ENCODE results near the gene NME7. TPM values are rescaled to one million over a fixed set of nuclear protein-coding genes. Genes with fewer than 3 reads are reported as not detected.

The NME7 gene
- total RNA-seq, 1 donor from 2014 or later, result 25.7 TPM

DNA sequence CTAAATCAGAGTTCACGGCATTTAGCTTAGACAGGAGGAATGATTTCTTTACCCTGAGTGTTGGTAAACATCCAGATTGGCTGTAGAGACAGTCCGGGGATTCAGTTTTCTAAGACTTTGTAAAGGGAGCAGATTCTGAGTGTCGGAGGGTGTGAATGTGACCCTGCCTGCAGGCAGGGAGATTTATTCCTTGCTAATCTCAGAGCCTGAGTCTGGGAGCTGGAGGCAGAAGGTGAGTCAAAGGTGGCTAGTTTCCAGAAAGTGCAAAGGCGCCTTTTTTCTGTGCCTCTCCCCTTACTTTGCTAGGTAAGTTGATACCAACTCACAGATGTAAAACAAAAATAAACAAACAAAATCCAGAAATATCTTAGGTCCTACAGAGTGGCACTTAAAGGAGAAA, 249.4 kb downstream of the NME7 start:
- Mint-ChIP-seq H3K27me3 (ENCODE audit: low read depth) (no peaks in the 10 kb centered on the region), H3K4me3 (no peak overlapping the region), H3K4me1 (peaks cover 13% of the 10 kb centered on the region), H3K36me3 (ENCODE audit: low read depth) (peaks cover 22% of the 10 kb centered on the region), H3K27ac (ENCODE audit: unreplicated experiment) (no peak overlapping the region), H3K9me3 (no peaks in the 10 kb centered on the region)
- TF ChIP-seq, protein P1, sequence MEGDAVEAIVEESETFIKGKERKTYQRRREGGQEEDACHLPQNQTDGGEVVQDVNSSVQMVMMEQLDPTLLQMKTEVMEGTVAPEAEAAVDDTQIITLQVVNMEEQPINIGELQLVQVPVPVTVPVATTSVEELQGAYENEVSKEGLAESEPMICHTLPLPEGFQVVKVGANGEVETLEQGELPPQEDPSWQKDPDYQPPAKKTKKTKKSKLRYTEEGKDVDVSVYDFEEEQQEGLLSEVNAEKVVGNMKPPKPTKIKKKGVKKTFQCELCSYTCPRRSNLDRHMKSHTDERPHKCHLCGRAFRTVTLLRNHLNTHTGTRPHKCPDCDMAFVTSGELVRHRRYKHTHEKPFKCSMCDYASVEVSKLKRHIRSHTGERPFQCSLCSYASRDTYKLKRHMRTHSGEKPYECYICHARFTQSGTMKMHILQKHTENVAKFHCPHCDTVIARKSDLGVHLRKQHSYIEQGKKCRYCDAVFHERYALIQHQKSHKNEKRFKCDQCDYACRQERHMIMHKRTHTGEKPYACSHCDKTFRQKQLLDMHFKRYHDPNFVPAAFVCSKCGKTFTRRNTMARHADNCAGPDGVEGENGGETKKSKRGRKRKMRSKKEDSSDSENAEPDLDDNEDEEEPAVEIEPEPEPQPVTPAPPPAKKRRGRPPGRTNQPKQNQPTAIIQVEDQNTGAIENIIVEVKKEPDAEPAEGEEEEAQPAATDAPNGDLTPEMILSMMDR (conservative IDR thresholded peaks at IDR 0.05), result no peak
- DNase-seq (ENCODE audit: low read depth, low spot score), result no peak

DNA sequence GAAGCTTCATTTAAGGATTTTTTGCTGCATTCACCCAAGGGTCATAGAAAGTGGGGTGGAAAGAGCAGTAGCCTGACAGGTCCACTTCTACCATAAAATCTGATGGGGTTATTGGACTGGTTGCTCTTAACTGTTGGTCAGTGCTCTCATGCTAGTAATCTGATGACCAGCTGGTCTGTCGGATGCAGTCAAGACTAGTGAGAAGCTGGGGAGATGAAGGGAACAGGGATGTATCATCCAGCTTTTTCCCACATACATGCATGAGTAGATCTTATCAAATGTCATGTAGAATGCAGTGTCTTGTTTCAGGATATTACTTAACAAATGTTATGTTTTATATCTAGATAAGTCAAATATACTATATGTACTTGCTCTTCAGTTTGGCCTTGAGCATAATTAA, 250.0 kb downstream of the NME7 start:
- TF ChIP-seq, protein P1 (conservative IDR thresholded peaks at IDR 0.05), result no peak
- H3K4me1 Mint-ChIP-seq, result peaks cover 13% of the 10 kb centered on the region
- H3K4me3 Mint-ChIP-seq, result no peak overlapping the region
- no peaks in the 10 kb centered on the region for H3K9me3 Mint-ChIP-seq
- no peak for DNase-seq (ENCODE audit: low read depth, low spot score)
- H3K27me3 Mint-ChIP-seq (ENCODE audit: low read depth), result no peaks in the 10 kb centered on the region
- no peak overlapping the region for H3K27ac Mint-ChIP-seq (ENCODE audit: unreplicated experiment)
- peaks cover 22% of the 10 kb centered on the region for H3K36me3 Mint-ChIP-seq (ENCODE audit: low read depth)

DNA sequence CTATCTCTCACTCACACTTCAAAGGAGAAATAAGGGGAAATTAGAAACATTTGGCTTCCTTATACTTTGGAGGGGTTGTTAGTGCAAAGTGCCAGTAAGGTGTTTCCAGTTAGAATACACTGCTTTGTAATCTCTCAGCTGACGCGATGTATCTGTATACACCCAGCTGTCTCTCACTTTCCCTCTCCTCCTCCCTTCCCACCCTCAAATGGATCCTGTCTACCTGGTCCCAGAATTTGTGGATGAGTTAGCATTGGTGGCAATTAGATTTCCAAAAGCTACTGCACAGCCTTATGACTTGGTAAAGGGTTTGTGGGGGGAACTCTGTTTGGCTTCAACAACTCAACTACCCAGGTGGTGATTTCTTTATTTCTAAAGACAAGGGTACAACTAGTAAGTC, 250.6 kb downstream of the NME7 start:
- TF ChIP-seq, protein P1 (conservative IDR thresholded peaks at IDR 0.05), result no peak
- H3K36me3 Mint-ChIP-seq (ENCODE audit: low read depth), result peaks cover 28% of the 10 kb centered on the region

DNA sequence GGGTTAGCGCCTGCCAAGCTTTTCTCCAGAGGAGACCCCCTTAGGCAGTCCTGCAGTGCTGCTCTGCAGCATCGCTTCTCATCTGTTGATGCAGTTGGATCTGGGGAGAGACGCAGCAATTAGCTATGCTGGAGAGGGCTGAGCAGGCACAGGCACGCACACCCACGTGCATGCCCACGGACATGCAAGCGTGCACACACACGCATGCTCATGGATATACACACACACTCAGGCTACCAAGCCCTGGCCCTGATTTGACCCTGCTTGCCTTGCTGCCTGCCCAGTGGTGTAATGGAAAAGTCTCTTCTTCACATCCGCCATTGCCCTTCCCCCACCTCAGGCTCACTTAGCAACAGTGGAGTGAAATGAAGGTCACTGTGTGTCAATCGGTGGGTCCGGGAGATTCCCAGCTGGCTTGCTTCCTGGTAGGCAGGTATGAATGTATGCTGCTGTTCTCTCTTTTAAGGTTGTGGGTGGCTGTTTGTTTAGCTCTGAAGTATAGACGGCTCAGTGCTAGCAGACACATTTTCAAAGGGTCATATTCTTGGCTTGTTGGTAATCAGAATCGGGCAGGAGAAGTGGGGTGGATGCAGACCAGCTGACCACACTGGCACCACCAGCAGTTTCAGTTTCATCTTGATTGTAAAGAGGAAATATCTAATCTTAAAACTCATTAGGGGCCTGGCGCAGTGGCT, 251.6 kb downstream of the NME7 start:
- DNase-seq (ENCODE audit: low read depth, low spot score), result no peak
- Mint-ChIP-seq H3K4me1 (peaks cover 13% of the 10 kb centered on the region), H3K36me3 (ENCODE audit: low read depth) (peaks cover 25% of the 10 kb centered on the region), H3K4me3 (no peak overlapping the region), H3K9me3 (no peaks in the 10 kb centered on the region), H3K27me3 (ENCODE audit: low read depth) (no peaks in the 10 kb centered on the region), H3K27ac (ENCODE audit: unreplicated experiment) (no peak overlapping the region)
- TF ChIP-seq, protein P1 (conservative IDR thresholded peaks at IDR 0.05), result no peak

More for the DNA sequence above, 250.6 kb downstream of the NME7 start:
- no peaks in the 10 kb centered on the region for H3K9me3 Mint-ChIP-seq
- H3K27ac Mint-ChIP-seq (ENCODE audit: unreplicated experiment), result no peak overlapping the region
- peaks cover 13% of the 10 kb centered on the region for H3K4me1 Mint-ChIP-seq
- H3K27me3 Mint-ChIP-seq (ENCODE audit: low read depth), result no peaks in the 10 kb centered on the region
- H3K4me3 Mint-ChIP-seq, result no peak overlapping the region
- no peak for DNase-seq (ENCODE audit: low read depth, low spot score)

DNA sequence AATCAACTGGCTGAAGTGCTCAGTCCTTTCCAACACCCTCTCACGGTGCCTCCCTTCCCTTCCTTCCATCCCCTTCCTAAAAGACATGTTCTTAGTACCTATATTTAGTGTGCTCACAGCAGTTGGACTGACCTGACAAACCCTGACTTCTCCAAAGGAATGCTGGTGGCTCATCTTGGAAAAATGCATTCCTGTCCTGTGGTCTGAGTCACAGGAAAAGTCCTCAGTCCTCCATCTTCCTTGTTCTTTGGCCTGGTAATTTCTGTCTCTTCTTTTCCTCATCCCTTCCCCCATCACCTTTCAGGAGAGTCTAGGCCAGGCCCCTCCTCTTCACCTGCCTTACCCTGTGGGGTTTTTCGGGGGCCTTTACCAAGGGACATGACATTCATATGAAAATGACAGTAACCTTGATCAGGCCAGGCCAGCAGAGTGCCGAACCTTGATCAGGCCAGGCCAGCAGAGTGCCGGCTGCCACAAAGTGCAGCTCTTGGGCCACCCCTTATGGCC, 253.9 kb downstream of the NME7 start:
- H3K27me3 Mint-ChIP-seq (ENCODE audit: low read depth), result no peaks in the 10 kb centered on the region
- no peaks in the 10 kb centered on the region for H3K9me3 Mint-ChIP-seq
- TF ChIP-seq, protein P1 (conservative IDR thresholded peaks at IDR 0.05), result no peak
- DNase-seq (ENCODE audit: low read depth, low spot score), result no peak
- peaks cover 34% of the 10 kb centered on the region for H3K4me1 Mint-ChIP-seq
- H3K27ac Mint-ChIP-seq (ENCODE audit: unreplicated experiment), result no peak overlapping the region
- H3K4me3 Mint-ChIP-seq, result no peak overlapping the region
- H3K36me3 Mint-ChIP-seq (ENCODE audit: low read depth), result peaks cover 25% of the 10 kb centered on the region

Data from neural crest cell (in vitro differentiated cells).